Mesenchymal stem cell (in vitro differentiated cells and primary cell): ENCODE measurements around the gene AKT2.

Experiments
- DNase-seq: peaks from one replicate; pipeline ENCODE4 v3.0.0-alpha.2; 2013
- H2AFZ ChIP-seq: one replicate; pipeline ENCODE4 v1.6.1; 2013; ENCODE audit warnings: low read depth, mild to moderate bottlenecking, control low read depth, inconsistent platforms, low read length, moderate library complexity
- H2AK5ac ChIP-seq: 2 replicates; pipeline ENCODE4 v1.6.1; 2013; ENCODE audit warnings: low read length, moderate library complexity, mild to moderate bottlenecking, inconsistent platforms; ENCODE audit not compliant: severe bottlenecking
- H2BK120ac ChIP-seq: one replicate; pipeline ENCODE4 v1.6.1; 2013; ENCODE audit warnings: low read depth, mild to moderate bottlenecking, inconsistent platforms, low read length, moderate library complexity
- H2BK12ac ChIP-seq, 2 experiments: one replicate each; pipeline ENCODE4 v1.6.1; 2013; ENCODE audit warnings: inconsistent platforms in 2 of 2, low read length in 2 of 2, mild to moderate bottlenecking in 2 of 2, moderate library complexity in 2 of 2, control low read depth in 1 of 2
- H2BK15ac ChIP-seq: one replicate; pipeline ENCODE4 v1.6.1; 2013; ENCODE audit warnings: mild to moderate bottlenecking, low read depth, inconsistent platforms; ENCODE audit not compliant: poor library complexity, severe bottlenecking
- H2BK5ac ChIP-seq: 2 replicates; pipeline ENCODE4 v1.6.1; 2013; ENCODE audit warnings: low read depth, mild to moderate bottlenecking, low read length, control low read depth, inconsistent platforms; ENCODE audit not compliant: poor library complexity, severe bottlenecking
- H3K14ac ChIP-seq, 2 experiments: one replicate each; pipeline ENCODE4 v1.6.1; 2013; ENCODE audit warnings: inconsistent platforms in 2 of 2, low read length in 2 of 2, control low read depth in 1 of 2, mild to moderate bottlenecking in 1 of 2, moderate library complexity in 1 of 2
- H3K18ac ChIP-seq, 2 experiments: one replicate each; pipeline ENCODE4 v1.6.1; 2013; ENCODE audit warnings: inconsistent platforms in 2 of 2, low read length in 2 of 2, control low read depth in 1 of 2, low read depth in 1 of 2, mild to moderate bottlenecking in 1 of 2
- H3K23ac ChIP-seq, 2 experiments: one replicate each; pipeline ENCODE4 v1.6.1; 2013; ENCODE audit warnings: inconsistent platforms in 2 of 2, low read length in 2 of 2, mild to moderate bottlenecking in 2 of 2, moderate library complexity in 2 of 2, control low read depth in 1 of 2
- H3K27ac ChIP-seq: 2 replicates; pipeline ENCODE4 v1.5.1; 2013; ENCODE audit warnings: mild to moderate bottlenecking, moderate library complexity, low read length, control low read depth, inconsistent platforms; ENCODE audit not compliant: poor library complexity, severe bottlenecking
- H3K27me3 ChIP-seq, 2 experiments: 2 replicates each; pipeline versions ENCODE4 v1.6.1 to v1.7.0; 2013; ENCODE audit warnings: low read length in 2 of 2, mild to moderate bottlenecking in 2 of 2, moderate library complexity in 2 of 2, control low read depth in 1 of 2, inconsistent platforms in 1 of 2; ENCODE audit not compliant: control insufficient read depth in 1 of 2, insufficient read depth in 1 of 2
- H3K36me3 ChIP-seq, 2 experiments: 2 replicates each; pipeline versions ENCODE4 v1.6.1 to v1.7.0; 2013; ENCODE audit warnings: low read length in 2 of 2, control low read depth in 1 of 2, inconsistent platforms in 1 of 2, low read depth in 1 of 2, mild to moderate bottlenecking in 1 of 2; ENCODE audit not compliant: insufficient read depth in 2 of 2, control insufficient read depth in 1 of 2
- H3K4ac ChIP-seq, 2 experiments: one replicate each; pipeline ENCODE4 v1.6.1; 2013; ENCODE audit warnings: inconsistent platforms in 2 of 2, low read length in 2 of 2, mild to moderate bottlenecking in 2 of 2, moderate library complexity in 2 of 2, control low read depth in 1 of 2, low read depth in 1 of 2
- H3K4me1 ChIP-seq: 2 replicates; pipeline ENCODE4 v1.6.1; 2013; ENCODE audit warnings: low read depth, low read length, control low read depth; ENCODE audit not compliant: control insufficient read depth, insufficient read depth
- H3K4me2 ChIP-seq: 2 replicates; pipeline ENCODE4 v1.6.1; 2013; ENCODE audit warnings: low read length, mild to moderate bottlenecking, inconsistent platforms; ENCODE audit not compliant: poor library complexity, severe bottlenecking
- H3K4me3 ChIP-seq, 2 experiments: 2 replicates each; pipeline versions ENCODE4 v1.5.1 to v1.7.0; 2013; ENCODE audit warnings: low read length in 2 of 2, mild to moderate bottlenecking in 2 of 2, control low read depth in 1 of 2, low read depth in 1 of 2; ENCODE audit not compliant: insufficient read depth in 1 of 2
- H3K79me1 ChIP-seq: replicated peaks from 2 replicates; pipeline ENCODE4 v1.6.1; 2013; ENCODE audit warnings: mild to moderate bottlenecking, control low read depth, low read length, inconsistent platforms; ENCODE audit not compliant: poor library complexity, severe bottlenecking
- H3K9ac ChIP-seq: 2 replicates; pipeline ENCODE4 v1.7.0; 2013; ENCODE audit warnings: mild to moderate bottlenecking, low read length, moderate library complexity
- H3K9me3 ChIP-seq: 2 replicates; pipeline ENCODE4 v1.7.0; 2013; ENCODE audit warnings: mild to moderate bottlenecking, low read length; ENCODE audit not compliant: control insufficient read depth
- H4K8ac ChIP-seq: one replicate; pipeline ENCODE4 v1.6.1; 2013; ENCODE audit warnings: inconsistent platforms, mild to moderate bottlenecking, low read length, moderate library complexity
- H4K91ac ChIP-seq: one replicate; pipeline ENCODE4 v1.6.1; 2013; ENCODE audit warnings: mild to moderate bottlenecking, low read length, inconsistent platforms
- WGBS: methylation state at CpG from one replicate; pipeline ENCODE4 v1.1.7; 2013; ENCODE audit warnings: mixed read lengths; 5-methylcytosine and 5-hydroxymethylcytosine counted together

Gene AKT2

GRCh38 chr19:40326201-40326600 lies 41.1 kb upstream of the AKT2 start:
- Histone ChIP-seq H3K4me1 (peaks cover 21% of the 10 kb centered on the region), H2BK12ac (no peak overlapping the region), H2BK120ac (no peak overlapping the region), H3K4me2 (no peak overlapping the region), H2BK5ac (no peak overlapping the region), H3K79me1 (peaks cover 16% of the 10 kb centered on the region), H2AFZ (no peak overlapping the region), H4K8ac (no peak overlapping the region), H3K4me3 (no peak overlapping the region), H4K91ac (no peak overlapping the region), H3K9ac (no peak overlapping the region), H3K36me3 (peaks cover 66 to 90% of the 10 kb centered on the region in 2 experiments), H2BK15ac (no peak overlapping the region), H3K14ac (no peak overlapping the region), H3K27ac (no peak overlapping the region), H2AK5ac (no peak overlapping the region), H3K18ac (no peak overlapping the region), H3K27me3 (no peaks in the 10 kb centered on the region), H3K23ac (no peak overlapping the region), H3K9me3 (no peaks in the 10 kb centered on the region), H3K4ac (no peak overlapping the region)
- DNase-seq, result no peak
- WGBS, result 95% methylated on average over 14 of the region's 14 CpGs

- no peak overlapping the region for H3K9ac ChIP-seq
- H2BK12ac ChIP-seq, result no peak overlapping the region
- no peaks in the 10 kb centered on the region for H3K27me3 ChIP-seq
- no peak overlapping the region for H2BK15ac ChIP-seq
- H3K79me1 ChIP-seq, result peaks cover 28% of the 10 kb centered on the region
- H3K14ac ChIP-seq, result no peak overlapping the region
- no peaks in the 10 kb centered on the region for H3K9me3 ChIP-seq
- no peak overlapping the region for H3K4me2 ChIP-seq
- H3K36me3 ChIP-seq, result peaks cover 76 to 83% of the 10 kb centered on the region in 2 experiments
- peak overlapping the region; percentile 86 for H3K27ac ChIP-seq
- no peak overlapping the region for H4K8ac ChIP-seq
- no peak for DNase-seq
- no peak overlapping the region for H2BK120ac ChIP-seq
- H2AK5ac ChIP-seq, result peak overlapping the region; percentile 46
- no peak overlapping the region for H3K18ac ChIP-seq
- no peak overlapping the region for H2AFZ ChIP-seq
- no peak overlapping the region for H2BK5ac ChIP-seq
- 97% methylated on average over 5 of the region's 13 CpGs for WGBS
- no peak overlapping the region for H4K91ac ChIP-seq
- no peak overlapping the region for H3K4ac ChIP-seq
- peaks cover 19% of the 10 kb centered on the region for H3K4me1 ChIP-seq
- H3K23ac ChIP-seq, result no peak overlapping the region
- H3K4me3 ChIP-seq, result no peak overlapping the region
These were observed 38.6 kb upstream of the AKT2 start for GRCh38 chr19:40323705-40324104.

- H2BK15ac ChIP-seq, result no peak overlapping the region
- H3K18ac ChIP-seq, result no peak overlapping the region
- no peak overlapping the region for H3K9ac ChIP-seq
- no peak overlapping the region for H3K23ac ChIP-seq
- H3K4me3 ChIP-seq, result no peak overlapping the region
- H2AK5ac ChIP-seq, result peak overlapping the region; percentile 46
- no peak overlapping the region for H4K8ac ChIP-seq
- no peak overlapping the region for H3K14ac ChIP-seq
- H2BK5ac ChIP-seq, result no peak overlapping the region
- H4K91ac ChIP-seq, result no peak overlapping the region
- H3K27me3 ChIP-seq, result no peaks in the 10 kb centered on the region
- peak overlapping the region; percentile 86 for H3K27ac ChIP-seq
- H2BK12ac ChIP-seq, result no peak overlapping the region
- WGBS, result 95% methylated on average over 15 of the region's 15 CpGs
- H3K4ac ChIP-seq, result no peak overlapping the region
- no peak overlapping the region for H3K4me2 ChIP-seq
- no peak for DNase-seq
- H2AFZ ChIP-seq, result no peak overlapping the region
- peaks cover 75 to 83% of the 10 kb centered on the region in 2 experiments for H3K36me3 ChIP-seq
- H3K79me1 ChIP-seq, result peaks cover 25% of the 10 kb centered on the region
- H3K9me3 ChIP-seq, result no peaks in the 10 kb centered on the region
- no peak overlapping the region for H2BK120ac ChIP-seq
- peaks cover 19% of the 10 kb centered on the region for H3K4me1 ChIP-seq
These were observed 37.9 kb upstream of the AKT2 start for GRCh38 chr19:40322951-40323615.

- 76% methylated on average over 7 of the region's 7 CpGs for WGBS
- H3K9ac ChIP-seq, result no peak overlapping the region
These were observed 37.1 kb upstream of the AKT2 start for GRCh38 chr19:40322271-40322610.

More at GRCh38 chr19:40322271-40322610, 37.1 kb upstream of the AKT2 start:
- no peaks in the 10 kb centered on the region for H3K9me3 ChIP-seq
- H4K8ac ChIP-seq, result no peak overlapping the region
- H3K4me2 ChIP-seq, result no peak overlapping the region
- peak overlapping the region; percentile 43 for H2AK5ac ChIP-seq
- H3K79me1 ChIP-seq, result peaks cover 27% of the 10 kb centered on the region
- H3K4ac ChIP-seq, result no peak overlapping the region
- H3K4me3 ChIP-seq, result no peak overlapping the region
- no peaks in the 10 kb centered on the region for H3K27me3 ChIP-seq
- H2BK15ac ChIP-seq, result no peak overlapping the region
- H2AFZ ChIP-seq, result no peak overlapping the region
- peaks cover 73 to 75% of the 10 kb centered on the region in 2 experiments for H3K36me3 ChIP-seq
- no peak overlapping the region for H2BK12ac ChIP-seq
- no peak overlapping the region for H3K23ac ChIP-seq
- H2BK5ac ChIP-seq, result no peak overlapping the region
- no peak overlapping the region for H4K91ac ChIP-seq
- no peak overlapping the region for H3K18ac ChIP-seq
- H3K4me1 ChIP-seq, result peaks cover 19% of the 10 kb centered on the region
- H3K14ac ChIP-seq, result no peak overlapping the region
- no peak overlapping the region for H2BK120ac ChIP-seq
- DNase-seq, result peak; percentile 6
- H3K27ac ChIP-seq, result no peak overlapping the region
